Middle frontal gyrus (tissue), 1 donor: ENCODE data around the gene NEK6.

Experiments
- DNase-seq: peaks from one replicate; pipeline ENCODE4 v3.0.0-alpha.2; 2015; ENCODE audit warnings: low spot score; ENCODE audit errors: extremely low spot score

Gene NEK6

DNA sequence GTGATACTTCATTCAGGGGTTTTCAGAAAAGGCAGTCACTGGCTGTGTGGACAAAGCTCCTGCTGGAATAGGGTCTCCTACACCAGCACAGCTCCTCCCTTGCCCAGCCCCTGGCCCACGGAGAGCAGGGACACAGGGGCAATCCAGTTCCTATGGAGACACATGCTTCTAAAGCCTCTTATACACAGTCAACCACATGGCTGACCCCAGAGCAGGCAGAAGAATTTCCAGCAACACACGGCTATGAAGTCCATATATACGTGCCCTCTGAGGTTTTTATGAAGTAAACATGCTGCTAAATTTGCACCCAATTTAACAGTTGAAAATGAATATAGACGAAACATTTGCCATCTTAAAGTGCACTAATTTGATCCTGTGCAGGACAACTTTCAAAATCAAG, 138.1 kb downstream of the NEK6 start:
- DNase-seq: no peak

DNA sequence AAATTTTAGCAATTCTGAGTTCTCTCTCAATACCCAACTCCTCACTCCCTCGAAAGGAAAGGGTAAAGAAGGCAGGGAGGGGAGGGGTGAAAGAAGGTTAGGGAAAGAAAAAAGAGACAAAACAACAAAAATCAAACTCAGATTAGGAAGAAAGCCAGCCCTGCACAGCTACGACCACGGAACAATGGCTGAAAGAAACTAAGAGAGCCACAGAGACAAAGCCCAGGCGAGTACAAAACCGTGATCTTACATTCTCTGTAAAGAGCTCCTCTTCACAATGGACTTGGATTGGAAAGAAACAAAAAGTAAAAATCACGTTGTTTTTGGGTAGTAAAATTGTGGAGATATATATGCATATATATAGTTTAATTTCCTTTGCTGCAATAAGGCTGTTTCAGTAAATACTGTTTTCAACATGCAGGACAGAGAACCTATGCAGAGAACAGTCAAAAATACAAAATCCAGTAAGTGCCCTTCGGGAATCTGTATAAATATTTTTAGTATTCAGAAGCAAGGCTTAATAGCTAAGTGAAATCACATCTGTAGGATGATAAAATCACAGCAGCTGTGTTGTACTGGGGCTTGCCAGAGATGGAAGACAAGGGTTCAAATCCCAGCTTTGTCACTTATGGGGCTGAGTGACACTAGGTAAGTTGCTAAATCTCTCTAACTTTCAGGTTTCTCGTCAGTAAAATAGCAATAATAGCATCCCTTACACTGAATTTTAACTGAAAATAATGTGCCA, 140.6 kb downstream of the NEK6 start:
- no peak for DNase-seq

DNA sequence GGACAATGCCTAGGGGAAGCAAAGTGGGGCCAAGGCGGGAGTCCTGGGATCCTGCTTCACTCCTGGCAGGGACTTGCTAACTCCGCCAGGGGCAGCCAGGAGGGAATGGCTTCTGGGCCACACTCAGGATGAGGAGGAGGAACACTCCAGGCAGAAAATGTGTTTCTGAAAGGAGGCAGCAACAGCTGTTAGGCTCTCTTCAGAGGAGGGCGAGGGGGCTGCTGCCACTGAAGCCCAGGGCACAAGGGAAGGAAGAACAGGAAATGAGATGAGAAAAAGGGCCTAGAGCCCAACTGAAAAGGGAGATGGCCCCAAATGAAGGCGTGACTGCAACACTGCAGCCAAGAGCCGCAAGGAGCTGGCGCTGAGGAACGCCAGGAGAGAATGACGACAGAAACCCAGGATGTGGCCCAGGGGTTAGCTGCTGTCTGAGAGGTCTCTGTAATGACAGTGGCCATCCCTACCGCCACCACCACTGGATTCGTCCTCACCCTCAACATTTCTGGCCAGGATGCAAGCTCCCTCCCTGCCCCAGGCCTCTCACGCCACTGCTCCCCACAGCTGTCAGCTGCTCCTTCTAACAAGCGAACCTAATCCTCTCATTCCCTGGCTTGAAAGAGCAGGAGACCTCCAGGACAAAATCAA, 141.7 kb downstream of the NEK6 start:
- no peak for DNase-seq

DNA sequence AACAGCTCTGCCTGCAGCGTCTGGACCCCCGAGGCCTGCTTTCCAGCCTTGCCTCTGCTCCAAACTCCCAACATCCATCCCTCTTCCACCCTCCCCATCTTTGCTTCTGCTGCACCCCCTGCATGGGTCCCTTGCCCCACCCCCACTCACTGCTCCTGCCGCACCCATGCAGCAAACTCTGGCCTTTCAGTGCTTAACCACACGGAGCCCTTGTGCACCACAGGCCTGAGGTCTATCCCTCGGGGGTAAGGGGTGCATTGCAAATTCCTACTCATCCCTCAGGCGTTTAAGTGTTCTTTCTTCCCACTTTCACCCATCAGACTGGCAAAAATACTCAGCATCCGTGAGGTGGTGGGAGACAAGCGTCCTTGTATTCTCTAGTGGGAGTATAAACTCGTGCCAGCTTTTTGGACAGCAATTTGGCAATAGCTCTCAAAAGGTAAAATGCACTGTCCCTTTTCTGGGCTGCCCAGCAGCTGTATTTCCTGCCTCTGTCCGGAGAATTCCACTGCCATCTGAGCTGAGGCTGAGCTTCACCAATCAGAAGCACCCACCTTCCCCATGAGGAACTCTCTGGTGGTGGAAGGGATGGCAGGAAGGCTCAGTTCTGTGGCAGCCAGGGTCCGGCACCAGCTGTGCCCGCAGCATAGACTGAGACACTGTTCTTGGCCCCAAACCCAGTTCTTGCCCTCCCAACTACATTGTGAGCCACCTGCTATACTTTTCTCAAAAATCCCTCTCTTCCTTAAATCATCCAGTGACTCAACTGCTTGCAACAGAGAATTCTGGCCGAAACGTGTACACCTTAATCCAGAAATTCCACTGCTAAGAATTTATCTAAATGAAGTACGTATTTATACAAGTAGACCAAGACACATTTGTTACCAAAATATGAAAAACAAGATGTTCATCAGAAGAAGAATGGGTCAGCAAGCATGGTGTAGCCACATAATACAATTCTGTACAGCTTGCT, 142.5 kb downstream of the NEK6 start:
- no peak for DNase-seq
